GM19372 (cell line): Measurements from ENCODE around the gene RYR3.

ENCODE experiments used
- ATAC-seq: cut with Tn5 transposase; IDR thresholded peaks from one replicate; pipeline ENCODE4 v1.9.1; 2021; ENCODE audit warnings: mild to moderate bottlenecking, low read depth, moderate library complexity; ENCODE audit not compliant: unreplicated experiment

Gene RYR3

GRCh38 chr15:33443708-33444107 lies 132.9 kb downstream of the RYR3 start:
- ATAC-seq: no peak

DNA sequence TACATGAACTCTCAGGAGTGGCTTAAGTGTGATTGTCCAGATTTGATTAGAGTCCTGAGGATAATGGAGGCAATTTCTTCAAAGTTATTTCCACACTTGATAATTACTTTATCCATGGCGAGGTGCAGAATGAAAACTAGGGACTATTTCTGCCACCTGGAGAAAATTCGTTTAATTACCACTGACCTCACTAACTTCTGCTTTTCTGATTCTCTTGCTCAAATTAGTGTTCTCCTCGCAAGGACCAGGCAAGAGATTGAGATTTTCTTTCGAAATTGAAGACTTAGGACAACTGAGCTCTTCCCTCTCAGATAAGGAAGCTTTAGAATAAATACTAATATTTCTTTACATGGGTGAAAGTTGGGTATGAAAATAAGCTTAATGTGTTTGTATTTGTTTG lies 135.2 kb downstream of the RYR3 start:
- no peak for ATAC-seq

DNA sequence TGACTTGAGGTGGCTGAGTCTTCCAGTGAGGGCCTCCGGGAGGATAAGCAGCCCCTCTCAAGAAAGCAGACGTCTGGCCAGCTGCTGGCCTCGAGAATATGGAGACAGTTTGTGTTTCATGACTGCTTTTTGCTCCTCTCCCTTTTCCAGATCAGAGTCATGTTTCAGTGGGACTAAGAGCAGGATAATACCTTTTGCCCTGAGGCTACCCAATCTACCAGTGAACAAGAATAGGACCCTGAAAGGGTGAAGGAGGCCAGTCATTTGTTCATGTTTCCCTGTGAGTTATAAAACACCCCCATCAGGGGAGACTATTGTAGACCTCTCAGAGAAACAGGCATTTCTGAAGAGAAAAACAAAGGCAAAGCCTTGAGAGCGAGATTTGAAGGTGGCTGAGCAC lies 137.4 kb downstream of the RYR3 start:
- ATAC-seq: no peak

DNA sequence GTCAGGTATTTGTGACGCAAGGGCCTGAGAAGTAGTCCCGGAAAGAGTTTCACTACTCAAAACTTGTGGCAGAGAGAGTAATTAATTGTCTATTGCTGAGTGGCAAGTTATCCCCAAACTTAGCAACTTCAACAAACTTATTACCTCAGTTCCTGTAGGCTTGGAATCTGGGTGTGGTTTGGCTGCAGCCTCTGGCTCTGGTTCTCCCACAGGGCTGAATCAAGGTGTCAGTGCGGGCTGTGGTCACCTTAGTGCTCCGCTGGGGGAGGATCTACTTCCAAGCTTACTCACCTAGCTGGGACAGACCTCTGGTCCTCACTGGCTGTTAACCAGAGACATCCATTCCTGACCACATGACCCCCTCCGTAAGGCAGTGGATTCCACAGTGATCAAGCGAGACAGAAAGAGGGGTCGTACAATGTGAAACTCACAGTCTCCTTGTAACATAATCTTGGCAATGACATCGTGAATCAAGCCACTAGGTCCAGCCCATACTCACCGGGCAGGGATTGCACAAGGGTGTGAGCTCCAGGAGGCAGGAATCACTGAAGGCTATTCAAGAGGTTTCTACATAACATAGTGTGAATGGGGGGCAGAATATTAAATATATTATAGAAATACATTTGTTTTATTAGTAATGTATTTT lies 138.3 kb downstream of the RYR3 start:
- no peak for ATAC-seq

GRCh38 chr15:33449810-33450209 lies 139.0 kb downstream of the RYR3 start:
- ATAC-seq: no peak

DNA sequence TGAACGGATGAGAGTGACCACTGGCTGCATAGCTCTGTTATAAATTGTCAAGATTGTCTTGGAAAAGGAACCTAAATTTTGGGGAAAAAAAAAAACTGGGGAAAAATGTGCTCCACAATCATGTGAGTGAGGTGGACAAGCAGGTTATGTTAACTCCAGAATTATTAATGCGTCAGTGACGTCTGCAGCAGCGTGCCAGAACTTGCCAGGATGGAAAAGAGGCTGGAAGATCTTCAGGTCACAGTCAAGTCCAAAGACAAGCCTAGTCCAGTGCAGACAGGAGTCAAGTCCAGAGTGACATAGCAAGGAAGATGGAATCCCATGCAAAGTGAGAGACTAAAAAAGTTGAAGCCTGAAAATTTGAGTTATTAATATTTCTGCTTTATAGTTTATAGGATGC lies 140.6 kb downstream of the RYR3 start:
- ATAC-seq: no peak

GRCh38 chr15:33453761-33454160 lies 143.0 kb downstream of the RYR3 start:
- no peak for ATAC-seq

DNA sequence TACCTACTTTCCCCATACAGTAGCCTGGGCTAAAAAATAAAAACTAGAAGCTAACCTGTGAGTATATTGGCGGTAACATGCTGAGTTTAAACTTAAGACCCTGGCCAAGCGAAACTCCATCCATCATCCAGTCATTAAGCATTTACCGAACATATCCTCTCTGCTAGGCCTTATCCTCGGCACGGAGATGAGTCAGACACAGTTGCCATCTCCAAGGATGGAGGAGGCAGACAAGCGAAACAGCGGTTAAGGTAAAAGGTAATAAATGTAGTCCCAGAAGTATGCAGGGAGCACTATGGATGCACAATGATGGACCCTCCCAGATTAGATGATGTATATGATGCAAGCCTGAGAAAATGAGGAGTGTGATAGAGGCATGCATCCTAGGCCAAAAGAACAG lies 143.6 kb downstream of the RYR3 start:
- ATAC-seq: no peak

DNA sequence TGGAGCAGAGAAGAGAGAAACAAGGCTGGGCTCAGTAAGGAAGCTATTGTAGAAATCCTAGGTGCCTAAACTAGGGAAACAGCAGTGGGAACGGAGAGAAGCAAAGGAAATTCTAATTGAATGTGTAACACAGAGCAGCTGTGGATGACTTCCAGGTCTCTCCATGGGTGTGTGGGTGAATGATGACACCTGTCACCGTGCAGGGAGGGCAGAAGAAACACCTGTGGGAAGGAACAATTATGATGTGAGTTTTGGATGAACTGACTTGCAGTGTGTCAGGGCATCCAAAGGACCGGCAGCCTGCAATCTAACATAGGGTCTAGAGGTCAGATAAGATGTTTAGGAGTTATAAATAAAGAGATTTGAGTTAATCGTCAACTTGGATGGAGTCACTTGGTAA lies 144.2 kb downstream of the RYR3 start:
- no peak for ATAC-seq

- no peak for ATAC-seq
Measured at GRCh38 chr15:33458421-33458820, 147.7 kb downstream of the RYR3 start.

DNA sequence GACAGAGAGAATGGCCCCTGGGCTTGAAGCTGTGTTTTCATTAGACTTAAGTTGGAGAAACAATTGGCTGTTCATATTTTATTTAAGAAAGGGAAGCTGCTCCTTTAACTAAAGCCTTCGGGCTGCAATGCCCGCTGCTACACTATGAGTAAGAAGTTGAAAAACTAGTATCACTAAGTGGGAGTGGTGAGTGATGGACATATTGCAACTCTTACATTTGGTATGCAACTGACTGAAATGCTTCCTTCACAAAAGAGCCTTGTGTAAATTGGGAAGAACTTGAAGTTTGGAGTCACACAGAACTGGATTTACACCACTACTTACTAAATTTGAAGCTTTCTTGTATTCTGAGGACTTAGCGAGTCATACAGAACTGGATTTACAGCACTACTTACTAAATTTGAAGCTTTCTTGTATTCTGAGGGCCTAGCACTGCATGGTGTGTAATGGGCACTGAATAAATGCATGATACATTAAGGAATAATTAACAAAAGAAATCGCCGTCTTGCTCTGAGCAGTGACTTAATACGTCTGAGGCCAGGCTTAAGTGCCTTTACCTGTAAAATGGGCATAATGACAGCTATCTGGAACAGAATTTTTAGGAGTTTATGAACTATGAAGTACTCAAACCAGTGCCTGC lies 149.5 kb downstream of the RYR3 start:
- no peak for ATAC-seq

DNA sequence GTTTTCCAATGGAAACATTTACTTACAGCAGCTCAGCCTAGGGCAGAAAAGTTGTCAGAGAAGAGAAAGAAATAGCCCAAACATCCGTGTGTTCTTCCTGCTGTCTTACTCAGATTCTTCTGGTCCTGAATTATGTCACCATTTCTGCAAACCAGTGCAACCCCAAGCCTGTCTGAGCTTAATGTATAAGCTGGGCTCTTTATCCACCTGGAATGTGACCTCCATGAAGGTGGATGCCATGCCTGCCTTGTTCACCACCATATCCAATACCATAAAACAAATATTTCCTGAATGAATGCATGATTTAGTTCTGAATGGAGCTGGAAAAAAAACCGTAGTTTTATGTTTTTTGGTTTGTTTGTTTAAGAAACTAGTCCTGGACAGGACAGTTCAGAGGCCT lies 150.9 kb downstream of the RYR3 start:
- ATAC-seq: no peak

GRCh38 chr15:33467146-33467815 lies 156.5 kb downstream of the RYR3 start:
- no peak for ATAC-seq

- ATAC-seq: no peak
Measured at GRCh38 chr15:33467816-33468163, 157.0 kb downstream of the RYR3 start.

- ATAC-seq: no peak
Measured at GRCh38 chr15:33468740-33469139, 158.0 kb downstream of the RYR3 start.

DNA sequence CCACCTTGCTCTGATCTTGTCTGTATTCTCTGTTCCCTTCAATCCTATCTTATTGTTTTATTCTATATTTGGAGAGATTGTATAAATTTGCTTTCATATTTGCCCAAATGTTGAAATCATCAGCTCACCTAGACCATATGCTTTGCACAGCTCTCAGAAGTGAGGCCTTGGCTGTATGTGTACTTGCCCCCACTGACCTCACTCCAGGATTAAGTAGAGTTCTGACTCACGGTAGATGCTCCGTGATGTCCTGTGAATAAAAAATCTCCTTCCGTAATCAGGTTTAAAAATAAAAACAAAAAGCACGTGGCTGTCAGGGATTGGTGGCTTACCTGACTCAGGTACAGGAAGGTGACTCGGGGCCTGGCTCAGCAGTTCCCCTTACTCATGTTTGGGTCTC lies 162.2 kb downstream of the RYR3 start:
- ATAC-seq: no peak

DNA sequence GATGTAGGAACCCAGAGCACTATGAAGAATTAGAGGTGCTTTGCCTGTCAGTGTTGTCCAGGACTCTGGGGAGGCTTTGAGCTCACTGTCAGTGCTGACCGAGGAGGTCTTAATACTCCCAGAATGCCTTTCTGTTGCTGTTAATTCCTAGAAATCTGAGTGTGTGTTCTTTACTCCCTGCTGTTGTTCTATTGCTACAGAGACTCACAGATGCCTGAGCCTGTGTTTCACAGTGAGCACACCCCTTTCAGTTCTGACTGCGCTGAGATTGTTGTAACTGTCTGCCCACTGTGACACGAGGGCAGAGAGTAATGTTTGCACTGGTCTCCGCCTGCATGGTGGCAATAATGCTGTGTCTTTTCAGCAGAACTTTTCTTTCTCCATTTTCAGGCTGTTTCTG lies 162.9 kb downstream of the RYR3 start:
- no peak for ATAC-seq

DNA sequence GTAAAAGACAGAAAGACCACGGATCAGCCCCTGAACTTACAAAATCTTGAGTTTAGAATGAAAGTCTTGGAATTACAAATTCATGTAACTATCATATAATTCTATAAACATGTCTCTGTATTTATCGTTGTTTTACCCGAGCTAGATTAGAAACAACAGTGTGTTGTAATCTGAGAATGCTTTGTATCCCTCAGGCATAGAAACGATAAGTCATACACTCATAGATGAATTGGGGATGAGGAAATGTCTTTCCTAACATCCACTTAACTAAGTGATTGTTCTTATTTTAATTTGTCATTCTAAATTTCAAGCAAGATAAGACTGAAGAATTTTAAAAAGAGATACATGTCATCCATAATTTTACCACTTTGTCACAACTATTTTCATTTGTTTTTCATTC lies 165.3 kb downstream of the RYR3 start:
- ATAC-seq: no peak

DNA sequence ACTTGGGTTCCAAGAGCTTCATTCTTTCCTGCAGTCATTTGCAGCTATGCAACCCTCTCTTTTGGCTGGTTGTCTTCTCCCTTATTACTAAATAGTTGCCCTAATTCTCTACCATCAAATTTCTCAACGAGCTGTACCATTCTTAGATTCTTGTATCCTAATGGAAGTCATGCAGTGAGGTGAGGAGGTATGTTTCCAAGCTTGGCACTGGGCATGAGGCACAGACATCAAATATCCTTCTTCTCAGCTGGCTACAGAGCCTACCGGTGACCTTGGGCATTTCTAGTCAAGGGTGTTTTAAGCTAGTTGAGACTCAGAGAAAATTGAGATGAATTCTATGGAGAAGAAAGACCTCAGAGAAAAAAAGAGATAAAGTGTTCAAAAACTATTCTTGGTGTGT lies 166.1 kb downstream of the RYR3 start:
- no peak for ATAC-seq

DNA sequence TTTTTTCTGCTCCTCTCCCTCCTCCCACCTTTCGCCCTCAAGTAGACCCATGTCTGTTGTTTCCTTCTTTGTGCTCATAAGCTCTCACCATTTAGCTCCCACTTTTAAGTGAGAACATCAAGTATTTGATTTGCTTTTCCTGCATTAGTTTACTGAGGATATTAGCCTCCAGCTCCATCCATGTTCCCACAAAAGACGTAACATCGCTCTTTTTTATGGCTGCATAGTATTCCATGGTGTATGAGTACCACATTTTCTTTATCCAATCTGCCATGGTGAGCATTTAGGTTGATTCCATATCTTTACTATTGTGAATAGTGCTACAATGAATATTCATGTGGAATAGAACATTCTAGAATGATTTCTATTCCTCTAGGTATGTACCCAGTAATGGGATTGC lies 178.6 kb downstream of the RYR3 start:
- no peak for ATAC-seq

DNA sequence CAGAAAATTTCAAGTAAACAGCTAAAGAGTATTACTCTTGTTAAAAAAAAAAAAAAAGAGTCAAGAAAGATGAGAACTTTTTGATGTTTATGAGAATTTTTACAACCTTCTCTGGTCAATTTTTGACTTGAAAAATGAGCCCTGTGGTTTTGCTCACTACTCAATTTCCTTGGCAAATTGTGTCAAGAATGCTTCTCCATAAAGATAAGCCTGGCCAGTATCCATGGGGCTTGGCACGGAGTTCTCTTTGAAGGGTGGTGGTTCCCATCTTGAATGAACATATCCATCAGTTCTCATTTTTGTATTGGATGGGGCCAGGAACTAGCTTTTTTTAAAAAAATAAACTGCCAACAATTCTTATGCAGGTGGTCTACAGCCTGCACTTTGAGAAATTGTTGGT lies 179.9 kb downstream of the RYR3 start:
- no peak for ATAC-seq

GRCh38 chr15:33492434-33493052 lies 181.8 kb downstream of the RYR3 start:
- no peak for ATAC-seq
